NB4 (cell line): Measurements from ENCODE around the gene GNA12.

Source experiments
- MYC ChIP-seq: IDR thresholded peaks from 2 replicates; pipeline ENCODE4 v1.6.1; 2011; ENCODE audit warnings: low read depth, low read length
- POLR2A ChIP-seq: IDR thresholded peaks from 2 replicates; pipeline ENCODE4 v1.6.1; 2011; ENCODE audit warnings: mild to moderate bottlenecking; ENCODE audit not compliant: insufficient read length; ENCODE audit errors: extremely low read depth
- TF ChIP-seq, protein P1 (sequence below): IDR thresholded peaks from one replicate; pipeline ENCODE4 v1.5.1; 2012; ENCODE audit warnings: low read depth, low read length
- TF ChIP-seq, protein P2 (sequence below): IDR thresholded peaks from 2 replicates; pipeline ENCODE4 v1.6.1; 2011; ENCODE audit warnings: low read depth, low read length

DNA sequence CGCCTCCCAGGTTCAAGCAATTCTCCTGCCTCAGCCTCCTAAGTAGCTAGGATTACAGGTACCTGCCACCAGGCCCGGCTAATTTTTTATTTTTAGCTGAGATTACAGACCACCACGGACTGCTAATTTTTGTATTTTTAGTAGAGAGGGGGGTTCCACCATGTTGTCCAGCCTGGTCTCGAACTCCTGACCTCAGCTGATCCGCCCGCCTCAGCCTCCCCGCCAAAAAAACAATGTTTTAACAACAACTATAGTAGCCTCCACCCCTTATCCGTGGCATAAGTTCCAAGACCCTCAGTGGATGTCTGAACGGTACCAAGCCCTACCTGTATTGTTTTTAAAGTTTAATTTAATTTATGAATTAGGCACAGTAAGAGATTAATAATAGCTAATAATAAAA, 48.2 kb downstream of the GNA12 start:
- TF ChIP-seq, protein P1, sequence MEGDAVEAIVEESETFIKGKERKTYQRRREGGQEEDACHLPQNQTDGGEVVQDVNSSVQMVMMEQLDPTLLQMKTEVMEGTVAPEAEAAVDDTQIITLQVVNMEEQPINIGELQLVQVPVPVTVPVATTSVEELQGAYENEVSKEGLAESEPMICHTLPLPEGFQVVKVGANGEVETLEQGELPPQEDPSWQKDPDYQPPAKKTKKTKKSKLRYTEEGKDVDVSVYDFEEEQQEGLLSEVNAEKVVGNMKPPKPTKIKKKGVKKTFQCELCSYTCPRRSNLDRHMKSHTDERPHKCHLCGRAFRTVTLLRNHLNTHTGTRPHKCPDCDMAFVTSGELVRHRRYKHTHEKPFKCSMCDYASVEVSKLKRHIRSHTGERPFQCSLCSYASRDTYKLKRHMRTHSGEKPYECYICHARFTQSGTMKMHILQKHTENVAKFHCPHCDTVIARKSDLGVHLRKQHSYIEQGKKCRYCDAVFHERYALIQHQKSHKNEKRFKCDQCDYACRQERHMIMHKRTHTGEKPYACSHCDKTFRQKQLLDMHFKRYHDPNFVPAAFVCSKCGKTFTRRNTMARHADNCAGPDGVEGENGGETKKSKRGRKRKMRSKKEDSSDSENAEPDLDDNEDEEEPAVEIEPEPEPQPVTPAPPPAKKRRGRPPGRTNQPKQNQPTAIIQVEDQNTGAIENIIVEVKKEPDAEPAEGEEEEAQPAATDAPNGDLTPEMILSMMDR: no peak
- TF ChIP-seq POLR2A (no peak), MYC (no peak)
- TF ChIP-seq, protein P2, sequence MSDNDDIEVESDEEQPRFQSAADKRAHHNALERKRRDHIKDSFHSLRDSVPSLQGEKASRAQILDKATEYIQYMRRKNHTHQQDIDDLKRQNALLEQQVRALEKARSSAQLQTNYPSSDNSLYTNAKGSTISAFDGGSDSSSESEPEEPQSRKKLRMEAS: no peak
